GM18867 (cell line): ENCODE results near the gene NOL9.

Experiments used
- ATAC-seq: cut with Tn5 transposase; IDR thresholded peaks from one replicate; pipeline ENCODE4 v1.9.1; 2021; ENCODE audit warnings: mild to moderate bottlenecking, moderate library complexity; ENCODE audit not compliant: unreplicated experiment

Gene NOL9

DNA sequence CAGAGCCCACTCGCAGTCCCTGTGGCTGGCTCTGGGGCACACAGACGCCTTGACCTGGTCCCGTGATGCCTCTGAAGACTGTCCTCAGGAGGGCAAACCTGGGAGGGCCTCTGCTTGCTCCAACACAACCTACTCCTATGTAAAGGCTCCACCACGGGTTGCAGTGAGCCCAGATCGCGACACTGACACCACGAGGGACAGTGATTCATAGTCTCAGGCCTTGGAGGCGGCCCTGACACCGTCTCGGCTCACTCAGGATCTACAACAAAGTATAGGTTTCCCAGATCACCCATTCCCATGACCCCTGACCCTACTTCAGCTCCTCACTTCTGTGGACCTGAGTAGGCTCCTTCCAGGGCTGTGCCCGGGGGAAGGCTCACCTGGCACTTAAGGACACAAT lies 28.0 kb downstream of the NOL9 start:
- no peak for ATAC-seq

DNA sequence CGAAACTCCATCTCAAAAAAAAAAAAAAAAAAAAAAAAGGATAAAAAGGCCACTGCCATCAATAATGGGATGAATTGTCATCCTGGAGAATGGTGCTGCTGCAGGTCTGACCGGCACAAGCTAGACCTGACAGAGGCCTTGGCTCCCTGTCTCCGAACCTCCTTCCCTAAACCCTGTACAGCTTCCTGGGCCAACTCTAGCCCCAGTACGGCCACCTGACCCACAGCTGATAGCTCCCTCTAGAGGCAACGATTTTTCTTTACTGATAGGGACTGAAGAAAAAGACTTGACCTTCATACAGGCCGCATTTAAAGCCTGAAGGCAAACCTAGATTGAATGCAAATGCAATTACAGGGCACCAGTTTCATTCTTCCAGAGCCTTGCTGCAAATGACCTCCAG lies 30.7 kb downstream of the NOL9 start:
- no peak for ATAC-seq

DNA sequence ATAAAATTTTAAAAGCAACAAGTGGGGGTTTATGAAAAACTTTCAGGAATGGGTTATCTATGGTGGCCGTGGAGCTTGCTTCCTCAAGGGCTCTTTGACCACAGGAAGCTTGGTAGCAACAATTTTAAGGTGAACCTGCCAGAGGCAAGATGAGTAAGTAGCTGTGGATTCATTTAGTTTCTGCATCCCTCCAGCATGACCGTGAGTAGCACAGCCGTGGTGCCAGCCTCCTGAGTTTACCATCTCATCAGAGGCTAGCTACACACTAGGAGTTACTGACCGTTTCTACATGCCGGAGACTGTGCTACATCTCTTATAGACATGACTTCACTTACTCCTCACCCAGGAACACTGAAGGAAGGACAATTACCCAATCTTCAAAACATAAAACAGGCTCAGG lies 32.8 kb downstream of the NOL9 start:
- no peak for ATAC-seq

GRCh38 chr1:6519935-6520671 lies 34.2 kb downstream of the NOL9 start:
- ATAC-seq: no peak

- ATAC-seq: no peak
Measured at GRCh38 chr1:6519491-6519934, 34.8 kb downstream of the NOL9 start.

- ATAC-seq: no peak
Measured at GRCh38 chr1:6517435-6517851, 36.9 kb downstream of the NOL9 start.

GRCh38 chr1:6515771-6516170 lies 38.5 kb downstream of the NOL9 start:
- ATAC-seq: no peak

GRCh38 chr1:6513320-6513801 lies 41.0 kb downstream of the NOL9 start:
- no peak for ATAC-seq

DNA sequence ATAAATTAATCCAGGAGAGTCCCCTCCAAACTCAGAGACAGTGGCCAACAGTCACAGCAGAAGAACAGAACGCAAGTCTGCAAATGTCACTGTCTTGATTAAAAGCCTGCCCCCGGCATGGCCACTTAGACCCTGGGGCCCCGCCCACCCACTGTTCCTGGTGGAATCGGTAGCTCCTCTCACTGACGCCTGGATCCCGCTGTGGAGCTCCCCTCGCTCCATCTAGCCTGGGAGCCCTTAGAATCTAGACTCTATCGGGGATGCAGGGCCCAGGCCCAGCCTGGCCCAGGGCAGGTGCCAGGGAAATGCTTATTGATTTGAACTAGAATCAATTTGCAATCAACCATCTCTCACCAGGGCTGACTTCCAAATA lies 41.4 kb downstream of the NOL9 start:
- no peak for ATAC-seq

- ATAC-seq: no peak
Measured at GRCh38 chr1:6512245-6512907, 41.9 kb downstream of the NOL9 start.

DNA sequence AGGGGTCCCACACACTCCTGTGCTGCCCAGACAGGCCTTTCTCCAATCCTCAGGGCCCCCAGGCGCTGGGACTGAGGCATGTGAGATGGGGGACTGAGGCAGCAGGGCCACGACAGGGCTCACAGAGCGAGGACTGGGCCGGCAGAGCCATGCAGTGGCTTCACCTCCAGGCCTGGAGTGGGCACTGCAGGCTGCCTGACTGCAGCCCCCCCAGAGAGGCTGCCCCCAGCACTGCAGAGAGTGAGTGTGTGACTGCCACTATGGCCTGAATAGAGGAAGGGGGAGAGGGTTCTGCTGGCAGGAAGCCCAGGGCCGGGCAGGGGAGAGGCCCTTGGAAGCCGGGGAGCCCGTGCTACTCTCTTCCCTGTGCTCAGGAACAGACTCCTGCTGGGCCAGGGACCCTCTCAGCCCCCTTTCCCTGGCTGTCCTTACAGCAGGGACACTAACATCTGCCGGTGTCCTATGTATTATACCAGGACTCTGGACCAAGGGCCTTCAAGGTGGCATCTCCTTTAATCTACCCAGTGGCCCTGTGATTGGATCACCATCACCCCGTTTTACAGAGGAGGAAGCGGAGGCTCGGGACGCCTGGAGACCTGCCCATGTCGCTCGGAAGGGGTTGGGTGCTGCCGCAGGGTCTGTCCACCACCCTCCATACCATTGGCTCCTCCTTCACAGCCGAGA lies 42.6 kb downstream of the NOL9 start:
- ATAC-seq: no peak

GRCh38 chr1:6511056-6511455 lies 43.3 kb downstream of the NOL9 start:
- no peak for ATAC-seq

DNA sequence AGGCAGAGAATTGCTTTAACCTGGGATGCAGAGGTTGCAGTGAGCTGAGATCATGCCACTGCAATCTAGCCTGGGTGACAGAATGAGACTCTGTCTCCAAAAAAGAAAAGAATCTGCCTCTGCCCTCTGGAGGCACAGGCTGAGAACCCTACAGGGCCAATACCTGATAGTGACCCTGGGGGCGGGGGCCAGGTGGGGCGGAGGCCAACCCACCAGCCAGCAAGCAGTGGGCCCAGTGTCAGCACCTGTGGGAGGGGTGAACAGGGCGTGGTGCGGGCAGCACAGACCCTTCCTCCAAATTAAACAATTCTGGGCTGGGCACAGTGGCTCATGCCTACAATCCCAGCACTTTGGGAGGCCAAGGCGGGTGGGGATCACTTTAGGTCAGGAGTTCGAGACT lies 43.8 kb downstream of the NOL9 start:
- no peak for ATAC-seq

DNA sequence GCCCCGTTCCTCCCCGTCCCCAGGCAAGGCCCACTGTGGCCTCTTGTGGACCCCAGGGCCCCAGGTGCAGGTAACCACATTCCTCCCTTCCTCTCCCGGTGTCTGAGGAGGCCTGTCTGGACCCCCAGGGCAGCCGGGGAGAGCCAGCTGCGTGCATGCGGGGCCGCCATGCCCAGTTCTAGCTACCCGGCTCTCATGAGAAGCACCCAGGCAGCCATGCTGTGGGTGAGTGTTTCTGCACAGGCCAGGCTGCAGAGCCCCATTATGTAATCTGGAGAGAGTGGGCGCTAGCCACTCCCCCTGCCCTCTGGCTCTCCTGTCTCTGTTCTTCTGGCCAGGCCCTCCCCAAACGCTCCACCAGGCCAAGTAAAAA lies 44.4 kb downstream of the NOL9 start:
- no peak for ATAC-seq

DNA sequence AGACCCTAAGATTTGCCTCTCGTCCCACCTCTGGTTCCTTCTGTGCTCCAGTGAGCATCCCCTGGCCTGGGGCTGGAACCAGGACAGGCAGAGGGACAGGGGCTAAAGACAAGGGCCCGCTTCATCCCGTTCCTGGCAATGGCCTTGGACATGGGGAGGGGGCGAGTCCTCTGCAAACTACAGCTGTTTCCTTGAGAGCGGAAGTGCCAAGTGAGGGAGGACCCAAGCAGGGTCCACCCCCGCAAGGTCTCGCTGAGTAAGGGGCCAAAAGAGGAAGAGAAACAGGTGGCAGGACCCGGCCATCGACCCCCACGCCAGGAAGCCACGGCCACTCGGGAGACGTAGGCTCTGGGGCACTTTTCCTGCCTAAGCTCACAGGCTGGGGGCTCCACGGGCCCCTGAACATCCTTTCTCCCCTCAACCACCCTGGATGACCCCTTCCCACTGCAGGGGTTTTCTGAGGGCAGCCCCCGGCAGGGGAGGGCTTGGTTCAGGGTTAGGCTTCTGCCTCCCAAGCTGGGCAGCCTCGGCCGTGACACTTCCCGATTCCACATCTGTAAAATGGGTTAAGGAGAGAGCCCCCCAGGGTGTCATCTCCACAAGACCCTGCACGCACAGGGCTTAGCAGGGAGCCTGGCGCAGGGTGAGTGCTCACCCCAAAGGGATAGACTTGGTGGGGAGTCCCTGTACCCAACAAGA lies 44.9 kb downstream of the NOL9 start:
- ATAC-seq: no peak

- ATAC-seq: no peak
Measured at GRCh38 chr1:6508816-6509189, 45.5 kb downstream of the NOL9 start.

DNA sequence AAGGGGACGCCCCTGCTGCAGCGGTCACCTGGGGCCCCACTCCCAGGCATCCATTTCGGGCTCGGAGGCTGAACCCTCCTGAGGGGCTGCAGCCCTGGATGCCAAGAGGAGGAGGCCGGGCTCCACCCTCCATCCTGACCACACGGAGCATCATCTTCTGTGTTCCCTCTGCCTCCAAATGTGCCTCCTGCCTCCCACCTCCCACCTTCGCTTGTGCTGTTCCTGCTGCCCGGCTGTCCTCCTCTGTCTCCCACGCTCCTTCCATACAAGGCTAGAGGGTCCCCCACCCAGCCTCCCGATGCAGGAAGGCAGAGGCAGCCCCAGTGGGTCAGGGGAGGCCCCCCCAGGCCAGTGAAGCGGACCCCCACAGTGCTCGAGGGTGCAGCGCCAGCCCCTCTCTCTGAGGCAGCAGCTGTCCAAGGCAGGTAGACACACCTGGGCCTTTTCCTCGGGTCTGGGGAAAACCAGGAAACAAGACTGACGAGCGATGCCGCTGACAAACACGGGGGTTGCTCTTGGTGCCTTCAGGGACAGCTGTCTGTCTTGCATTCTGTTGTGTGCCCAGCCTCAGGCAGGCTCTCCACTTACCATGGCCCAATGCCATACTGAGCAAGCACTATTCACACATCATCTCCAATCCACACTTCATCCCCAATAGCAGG lies 46.0 kb downstream of the NOL9 start:
- ATAC-seq: no peak

DNA sequence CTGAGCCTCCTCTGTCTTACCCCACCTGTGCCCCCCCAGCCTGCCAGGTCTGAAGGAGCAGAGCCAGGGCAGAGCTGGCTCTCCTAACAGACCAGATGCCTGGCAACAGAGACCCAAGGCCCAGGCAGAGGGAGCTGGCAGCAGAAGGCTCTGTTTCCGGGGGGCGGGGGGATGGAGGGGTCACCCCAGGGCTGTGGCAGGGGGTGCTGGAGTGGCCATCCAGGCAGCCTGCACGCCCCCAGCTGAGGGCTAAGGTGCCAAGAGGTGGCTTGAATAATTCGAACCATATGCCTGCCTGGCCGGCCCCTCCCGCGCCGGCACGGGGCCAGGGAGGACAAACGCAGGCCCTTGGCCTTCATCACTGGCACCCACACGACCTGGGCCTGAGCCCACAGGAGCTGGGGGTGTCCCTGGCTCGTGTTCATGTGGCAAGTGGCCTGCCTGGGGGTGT lies 46.8 kb downstream of the NOL9 start:
- ATAC-seq: no peak

- ATAC-seq: no peak
Measured at GRCh38 chr1:6507037-6507428, 47.3 kb downstream of the NOL9 start.

- ATAC-seq: no peak
Measured at GRCh38 chr1:6506210-6507036, 47.9 kb downstream of the NOL9 start.
